H1 (cell line): ENCODE results near the gene OGFOD2. TPM values are rescaled to one million over a fixed set of nuclear protein-coding genes. Genes with fewer than 3 reads are reported as not detected.

Experiments used
- CTCF ChIA-PET: fragments of 300-600 bp; sonication (Branson Sonifier 250); formaldehyde crosslinking; loops from one replicate; lab custom pipeline; 2021; ENCODE audit not compliant: partially characterized antibody; lab: Charles Lee
- POLR2A ChIA-PET: fragments of 300-600 bp; sonication (Branson Sonifier 250); formaldehyde crosslinking; loops from one replicate; lab custom pipeline; 2021; ENCODE audit warnings: inconsistent platforms; ENCODE audit not compliant: partially characterized antibody; lab: Charles Lee
- DNase-seq, 2 experiments: peaks; one replicate each; pipeline versions ENCODE4 v3.0.0 to v3.0.0-alpha.2; 2010 to 2022; ENCODE audit warnings: low spot score in 2 of 2, low read depth in 1 of 2, mixed read lengths in 1 of 2
- FAIRE-seq: peaks from 2 replicates; lab custom pipeline; 2011; peaks lifted over from hg19 to GRCh38; lab: Jason Lieb, UNC
- H2AFZ ChIP-seq: 2 replicates; pipeline ENCODE4 v1.8.1; 2012; ENCODE audit warnings: low read length, inconsistent platforms
- H2AK5ac ChIP-seq: 2 replicates; pipeline ENCODE4 v1.6.1; 2013; ENCODE audit warnings: low read depth, low read length
- H2BK120ac ChIP-seq: replicated peaks from 2 replicates; pipeline ENCODE3; 2013; ENCODE audit warnings: low read depth, low read length, inconsistent platforms
- H2BK12ac ChIP-seq: 2 replicates; pipeline ENCODE4 v1.6.1; 2013; ENCODE audit warnings: low read depth, low read length
- H2BK15ac ChIP-seq: 2 replicates; pipeline ENCODE4 v1.6.1; 2013; ENCODE audit warnings: low read length
- H2BK20ac ChIP-seq: 2 replicates; pipeline ENCODE4 v1.6.1; 2013; ENCODE audit warnings: low read length
- H2BK5ac ChIP-seq: 2 replicates; pipeline ENCODE4 v1.6.1; 2013; ENCODE audit warnings: low read depth, low read length
- H3K14ac ChIP-seq: 2 replicates; pipeline ENCODE4 v1.6.1; 2013; ENCODE audit warnings: inconsistent platforms; ENCODE audit not compliant: insufficient read length
- H3K18ac ChIP-seq: 2 replicates; pipeline ENCODE4 v1.6.1; 2013; ENCODE audit warnings: low read length; ENCODE audit errors: extremely low read depth
- H3K23ac ChIP-seq: 2 replicates; pipeline ENCODE4 v1.6.1; 2013; ENCODE audit warnings: inconsistent platforms; ENCODE audit not compliant: insufficient read length
- H3K23me2 ChIP-seq: 2 replicates; pipeline ENCODE4 v1.6.1; 2013; ENCODE audit warnings: low read depth, low read length
- H3K27ac ChIP-seq: 2 replicates; pipeline ENCODE4 v1.6.1; 2011; ENCODE audit warnings: low read depth, low read length, inconsistent platforms
- H3K27me3 ChIP-seq, 4 experiments: replicated peaks in 1 of 4; 1 replicate in 1 of 4; 2 replicates in 3 of 4; pipeline versions ENCODE4 v1.6.1 to v1.8.1; 2011 to 2013; ENCODE audit warnings: low read length in 3 of 4, mild to moderate bottlenecking in 3 of 4, inconsistent platforms in 2 of 4, mixed read lengths in 2 of 4, moderate library complexity in 1 of 4; ENCODE audit not compliant: control insufficient read depth in 3 of 4, insufficient read depth in 3 of 4; ENCODE audit errors: extremely low read depth in 1 of 4
- H3K36me3 ChIP-seq, 4 experiments: 2 replicates each; pipeline versions ENCODE4 v1.6.1 to v1.8.1; 2011 to 2013; ENCODE audit warnings: mild to moderate bottlenecking in 4 of 4, low read length in 3 of 4, moderate library complexity in 2 of 4, control low read depth in 1 of 4, inconsistent platforms in 1 of 4; ENCODE audit not compliant: insufficient read depth in 4 of 4, control insufficient read depth in 2 of 4
- H3K4ac ChIP-seq: replicated peaks from 2 replicates; pipeline ENCODE3; 2013; ENCODE audit warnings: low read length, low read depth, mixed read lengths, inconsistent platforms; ENCODE audit not compliant: insufficient read length
- H3K4me1 ChIP-seq, 4 experiments: replicated peaks in 1 of 4; 1 replicate in 1 of 4; 2 replicates in 3 of 4; pipeline versions ENCODE4 v1.6.1 to v1.8.1; 2011 to 2013; ENCODE audit warnings: low read length in 3 of 4, inconsistent platforms in 2 of 4, mixed read lengths in 1 of 4; ENCODE audit not compliant: insufficient read depth in 4 of 4, control insufficient read depth in 3 of 4
- H3K4me2 ChIP-seq, 2 experiments: 2 replicates each; pipeline versions ENCODE4 v1.6.1 to v1.8.1; 2011 to 2013; ENCODE audit warnings: low read depth in 2 of 2, low read length in 2 of 2, control low read depth in 1 of 2, inconsistent platforms in 1 of 2, mild to moderate bottlenecking in 1 of 2; ENCODE audit not compliant: insufficient read depth in 1 of 2
- H3K4me3 ChIP-seq, 4 experiments: fragments of 200-600, 300-600 bp in 1 of 4; sonication (generic), shearing (Covaris generic), sonication (Bioruptor Twin) in 1 of 4; 2 replicates each; pipeline versions ENCODE4 v1.5.1 to v1.8.1; 2011 to 2016; ENCODE audit warnings: low read length in 4 of 4, low read depth in 3 of 4, control low read depth in 2 of 4, inconsistent platforms in 2 of 4, mild to moderate bottlenecking in 2 of 4, mixed read lengths in 1 of 4, moderate library complexity in 1 of 4; ENCODE audit not compliant: insufficient read depth in 2 of 4; ENCODE audit errors: extremely low read depth in 1 of 4
- H3K56ac ChIP-seq: replicated peaks from 2 replicates; pipeline ENCODE3; 2013; ENCODE audit warnings: low read depth, mild to moderate bottlenecking, mixed read lengths, low read length, inconsistent platforms; ENCODE audit not compliant: insufficient read length
- H3K79me1 ChIP-seq: 2 replicates; pipeline ENCODE4 v1.6.1; 2013; ENCODE audit warnings: low read depth, low read length, control low read depth
- H3K79me2 ChIP-seq, 2 experiments: 2 replicates each; pipeline versions ENCODE4 v1.6.1 to v1.8.1; 2012 to 2013; ENCODE audit warnings: low read length in 2 of 2, mild to moderate bottlenecking in 2 of 2, inconsistent platforms in 1 of 2; ENCODE audit not compliant: insufficient read depth in 2 of 2, control insufficient read depth in 1 of 2
- H3K9ac ChIP-seq, 4 experiments: replicated peaks in 1 of 4; 1 replicate in 1 of 4; 2 replicates in 3 of 4; pipeline versions ENCODE4 v1.6.1 to v1.8.1; 2011 to 2013; ENCODE audit warnings: low read depth in 3 of 4, low read length in 3 of 4, control low read depth in 2 of 4, mild to moderate bottlenecking in 2 of 4, moderate library complexity in 2 of 4, inconsistent platforms in 1 of 4; ENCODE audit errors: extremely low read depth in 1 of 4
- H3K9me3 ChIP-seq, 2 experiments: 2 replicates each; pipeline versions ENCODE4 v1.6.1 to v1.8.1; 2012 to 2013; ENCODE audit warnings: mild to moderate bottlenecking in 2 of 2, moderate library complexity in 2 of 2, control low read depth in 1 of 2, inconsistent platforms in 1 of 2, low read depth in 1 of 2, low read length in 1 of 2, mixed read lengths in 1 of 2; ENCODE audit not compliant: insufficient read depth in 2 of 2
- H4K20me1 ChIP-seq, 2 experiments: replicated peaks in 1 of 2; 2 replicates each; pipeline versions ENCODE3 to v1.8.1; 2011 to 2013; ENCODE audit warnings: inconsistent platforms in 2 of 2, low read length in 2 of 2, mild to moderate bottlenecking in 1 of 2; ENCODE audit not compliant: insufficient read depth in 2 of 2, control insufficient read depth in 1 of 2
- H4K5ac ChIP-seq: 2 replicates; pipeline ENCODE4 v1.6.1; 2013; ENCODE audit warnings: low read length, low read depth, mixed read lengths, inconsistent platforms; ENCODE audit not compliant: insufficient read length
- H4K8ac ChIP-seq: 2 replicates; pipeline ENCODE4 v1.8.0; 2013; ENCODE audit warnings: mild to moderate bottlenecking, moderate library complexity, low read length, inconsistent platforms; ENCODE audit not compliant: insufficient read depth; ENCODE audit errors: extremely low read depth
- H4K91ac ChIP-seq: replicated peaks from 2 replicates; pipeline ENCODE3; 2013; ENCODE audit warnings: low read length, mixed read lengths, inconsistent platforms; ENCODE audit not compliant: insufficient read length
- POU5F1 ChIP-seq: IDR thresholded peaks from 2 replicates; pipeline ENCODE4 v1.6.1; 2011; ENCODE audit warnings: low read depth, mild to moderate bottlenecking, low read length, moderate library complexity
- RXRA ChIP-seq: IDR thresholded peaks from 2 replicates; pipeline ENCODE4 v1.6.1; 2011; ENCODE audit warnings: low read depth, mild to moderate bottlenecking, low read length, moderate library complexity; ENCODE audit not compliant: insufficient read depth
- WGBS, 2 experiments: shearing (Covaris generic) in 1 of 2; methylation state at CpG; one replicate each; pipeline versions ENCODE4 v1.1.6 to v1.1.7; 2013 to 2015; ENCODE audit warnings: low lambda C conversion rate in 2 of 2, mixed read lengths in 2 of 2, inconsistent platforms in 1 of 2, low coverage in 1 of 2, missing lambda C conversion rate in 1 of 2; ENCODE audit not compliant: insufficient replicate concordance in 2 of 2, insufficient coverage in 1 of 2, insufficient read length in 1 of 2; ENCODE audit errors: extremely low coverage in 1 of 2, missing lambda C conversion rate in 1 of 2; 5-methylcytosine and 5-hydroxymethylcytosine counted together
- polyA plus RNA-seq, 7 experiments: library from polyadenylated mRNA; depleted of rRNA in 3 of 7; stranded (reverse) in 5 of 7; unstranded in 2 of 7; fragments of >200 nt in 5 of 7; fragments of 200-250 nt in 2 of 7; gene quantifications; 1 replicate in 5 of 7; 2 replicates in 1 of 7; 4 replicates in 1 of 7; pipeline versions ENCODE4 v1.2.1 to v1.2.3, GENCODE V29; 2011 to 2013; ENCODE audit warnings: missing spikeins in 2 of 7, mixed read lengths in 2 of 7
- total RNA-seq: library from RNA; stranded (reverse); fragmentation: NEBNext Ultra II Directional; extraction: Animal tissue kit (Norgen Biotek cat#: 25700); gene quantifications from 2 replicates; pipeline ENCODE4 v1.2.1, GENCODE V29; 2021

Gene OGFOD2
- total and polyA plus RNA-seq, 2 of the 8 experiments (the other 6 are each of a cell fraction or from before 2014, with no cell fraction given): 17.3 to 20.3 TPM

- no peak overlapping the region for H2BK12ac ChIP-seq
- H3K23ac ChIP-seq: no peak overlapping the region
- no peak overlapping the region for H3K4ac ChIP-seq
- no peak overlapping the region for H3K14ac ChIP-seq
- no peaks in the 10 kb centered on the region for H3K79me1 ChIP-seq
- H3K36me3 ChIP-seq: no peaks in the 10 kb centered on the region
- no peak overlapping the region for H2BK120ac ChIP-seq
- no peak overlapping the region for H3K9ac ChIP-seq
- H2BK5ac ChIP-seq: no peak overlapping the region
- no peak overlapping the region for H3K18ac ChIP-seq
- no peaks in the 10 kb centered on the region for H3K79me2 ChIP-seq
- no peaks in the 10 kb centered on the region for H3K9me3 ChIP-seq
- no peak for FAIRE-seq
- no peaks in the 10 kb centered on the region for H3K27me3 ChIP-seq
- H2BK15ac ChIP-seq: no peak overlapping the region
- TF ChIP-seq POU5F1 (no peak), RXRA (no peak)
- no peak overlapping the region for H4K91ac ChIP-seq
- no peak overlapping the region for H2BK20ac ChIP-seq
- H2AK5ac ChIP-seq: no peak overlapping the region
- H3K4me1 ChIP-seq: no peaks in the 10 kb centered on the region
- no peak overlapping the region for H4K8ac ChIP-seq
- ChIA-PET POLR2A (no interaction called here), CTCF (interaction anchor here (21.5 kb wide), 1 partner anchor 75 kb away, joined by 473 read pairs; no protein-coding TSS in a partner anchor)
- H3K27ac ChIP-seq: no peak overlapping the region
- DNase-seq: no peak
- no peak overlapping the region for H3K4me3 ChIP-seq
- H3K23me2 ChIP-seq: no peaks in the 10 kb centered on the region
- H3K4me2 ChIP-seq: no peak overlapping the region
- H2AFZ ChIP-seq: no peak overlapping the region
- no peak overlapping the region for H4K5ac ChIP-seq
- no peak overlapping the region for H3K56ac ChIP-seq
- WGBS, 2 experiments: 88% methylated on average over 3 of the region's 3 CpGs; no CpG with 5 or more reads in 1 of the 2 experiments
- H4K20me1 ChIP-seq: peaks cover 0 to 2% of the 10 kb centered on the region in 2 experiments
Observed at GRCh38 chr12:122937622-122938091, 37.4 kb upstream of the OGFOD2 start.
